ENCODE measurements around the gene LPO.

The LPO gene

DNA sequence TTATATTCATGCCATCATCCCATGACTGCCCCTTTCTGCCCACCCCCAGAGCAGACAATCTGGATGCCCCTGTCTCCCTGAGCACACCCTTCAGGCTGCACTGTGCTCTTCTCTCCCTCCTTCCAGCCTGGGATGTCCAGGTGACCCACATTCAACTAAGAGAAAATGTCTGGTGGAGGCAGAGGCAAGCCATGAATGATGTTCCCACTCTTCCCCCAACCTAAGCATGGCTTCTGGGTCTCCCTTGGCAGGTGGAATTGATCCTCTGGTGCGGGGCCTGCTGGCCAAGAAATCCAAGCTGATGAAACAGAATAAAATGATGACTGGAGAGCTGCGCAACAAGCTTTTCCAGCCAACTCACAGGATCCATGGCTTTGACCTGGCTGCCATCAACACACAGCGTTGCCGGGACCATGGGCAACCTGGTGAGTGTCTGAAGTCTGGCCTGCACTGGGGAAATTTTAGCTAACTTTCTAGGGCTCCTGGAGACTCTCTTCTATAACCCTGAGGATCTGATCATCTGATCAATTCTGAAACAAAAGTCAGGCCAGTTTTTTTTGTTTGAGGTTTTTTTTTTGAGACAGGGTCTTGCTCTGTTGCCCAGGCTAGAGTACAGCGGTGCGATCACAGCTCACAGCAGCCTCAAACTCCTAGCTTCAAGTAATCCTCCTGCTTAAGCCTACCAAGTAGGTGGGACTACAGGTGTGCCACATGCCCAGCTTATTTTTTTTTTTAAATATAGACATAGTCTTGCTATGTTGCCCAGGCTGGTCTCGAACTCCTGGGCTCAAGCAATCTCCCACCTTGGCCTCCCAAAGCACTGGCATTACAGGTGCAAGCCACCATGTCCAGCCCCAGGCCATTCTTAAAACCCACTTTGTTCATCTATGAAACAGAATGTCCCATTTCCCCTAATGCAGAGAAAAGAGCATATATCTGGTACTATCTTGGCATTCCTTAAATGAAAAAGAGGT, 27.8 kb downstream of the LPO start:
- TF ChIP-seq, protein P1, sequence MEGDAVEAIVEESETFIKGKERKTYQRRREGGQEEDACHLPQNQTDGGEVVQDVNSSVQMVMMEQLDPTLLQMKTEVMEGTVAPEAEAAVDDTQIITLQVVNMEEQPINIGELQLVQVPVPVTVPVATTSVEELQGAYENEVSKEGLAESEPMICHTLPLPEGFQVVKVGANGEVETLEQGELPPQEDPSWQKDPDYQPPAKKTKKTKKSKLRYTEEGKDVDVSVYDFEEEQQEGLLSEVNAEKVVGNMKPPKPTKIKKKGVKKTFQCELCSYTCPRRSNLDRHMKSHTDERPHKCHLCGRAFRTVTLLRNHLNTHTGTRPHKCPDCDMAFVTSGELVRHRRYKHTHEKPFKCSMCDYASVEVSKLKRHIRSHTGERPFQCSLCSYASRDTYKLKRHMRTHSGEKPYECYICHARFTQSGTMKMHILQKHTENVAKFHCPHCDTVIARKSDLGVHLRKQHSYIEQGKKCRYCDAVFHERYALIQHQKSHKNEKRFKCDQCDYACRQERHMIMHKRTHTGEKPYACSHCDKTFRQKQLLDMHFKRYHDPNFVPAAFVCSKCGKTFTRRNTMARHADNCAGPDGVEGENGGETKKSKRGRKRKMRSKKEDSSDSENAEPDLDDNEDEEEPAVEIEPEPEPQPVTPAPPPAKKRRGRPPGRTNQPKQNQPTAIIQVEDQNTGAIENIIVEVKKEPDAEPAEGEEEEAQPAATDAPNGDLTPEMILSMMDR (IDR thresholded peaks at IDR 0.05; ENCODE audit: low read length, missing control alignments) = no peak
- no peak for DNase-seq (ENCODE audit: low read depth)
- no peak overlapping the region for H3K4me3 ChIP-seq (replicated peaks; ENCODE audit: low read depth, low read length)

DNA sequence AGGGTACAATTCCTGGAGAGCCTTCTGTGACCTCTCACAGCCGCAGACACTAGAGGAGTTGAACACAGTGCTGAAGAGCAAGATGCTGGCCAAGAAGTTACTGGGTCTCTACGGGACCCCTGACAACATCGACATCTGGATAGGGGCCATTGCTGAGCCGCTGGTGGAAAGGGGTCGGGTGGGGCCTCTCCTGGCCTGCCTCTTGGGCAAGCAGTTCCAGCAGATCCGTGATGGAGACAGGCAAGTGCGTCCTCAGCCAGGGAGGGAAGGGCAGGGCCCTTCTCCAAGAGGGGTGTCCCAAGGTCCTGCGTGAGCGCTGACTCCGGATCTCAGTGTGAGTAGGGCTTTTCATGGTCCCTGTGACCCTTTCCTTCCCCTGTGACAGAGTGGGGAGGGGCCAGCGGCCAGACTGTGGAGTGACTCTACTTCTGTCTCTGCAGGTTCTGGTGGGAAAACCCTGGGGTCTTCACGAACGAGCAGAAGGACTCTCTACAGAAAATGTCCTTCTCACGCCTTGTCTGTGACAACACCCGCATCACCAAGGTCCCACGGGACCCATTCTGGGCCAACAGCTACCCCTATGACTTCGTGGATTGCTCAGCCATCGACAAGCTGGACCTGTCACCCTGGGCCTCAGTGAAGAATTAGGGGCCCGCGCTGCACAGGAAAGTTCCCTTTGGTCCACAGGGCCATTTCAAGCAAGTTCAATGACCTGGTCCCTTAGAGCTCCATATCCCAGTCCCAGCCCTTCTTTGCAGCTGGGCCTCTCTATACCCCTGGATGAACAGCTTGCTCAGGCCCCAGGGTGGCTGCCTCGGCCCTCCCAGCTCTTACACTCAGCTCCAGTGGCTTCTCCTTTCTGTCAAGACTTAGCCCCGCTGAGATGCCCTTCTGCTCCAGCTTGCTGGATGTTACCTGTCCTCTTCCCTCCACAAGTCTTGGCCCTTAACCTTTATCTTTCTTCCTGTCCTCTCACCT, 29.3 kb downstream of the LPO start:
- no peak for DNase-seq (ENCODE audit: low read depth)
- H3K4me3 ChIP-seq (replicated peaks; ENCODE audit: low read depth, low read length) = no peak overlapping the region
- TF ChIP-seq, protein P1 (IDR thresholded peaks at IDR 0.05; ENCODE audit: low read length, missing control alignments) = no peak

DNA sequence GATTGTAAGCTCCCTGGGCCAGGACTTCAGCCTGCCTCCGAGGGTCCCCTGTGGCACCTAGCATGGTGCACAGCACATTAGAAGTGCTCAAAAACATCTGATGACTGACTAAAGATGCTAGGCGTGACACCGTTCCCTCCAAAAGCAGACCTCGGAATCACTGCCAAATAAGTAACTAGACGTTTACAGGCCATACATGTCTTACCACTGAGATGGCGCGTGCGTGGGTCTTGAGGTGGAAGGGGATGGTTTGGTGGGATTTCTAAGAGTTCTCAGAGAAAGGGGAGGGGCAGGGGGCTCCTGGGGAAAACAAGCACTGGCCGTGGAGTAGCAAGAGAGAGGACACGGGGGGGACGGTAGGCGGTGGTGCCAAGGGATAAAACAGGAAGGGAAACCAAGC, 29.9 kb downstream of the LPO start:
- TF ChIP-seq, protein P1 (IDR thresholded peaks at IDR 0.05; ENCODE audit: low read length, missing control alignments) = no peak
- no peak for DNase-seq (ENCODE audit: low read depth)
- H3K4me3 ChIP-seq (replicated peaks; ENCODE audit: low read depth, low read length) = no peak overlapping the region

DNA sequence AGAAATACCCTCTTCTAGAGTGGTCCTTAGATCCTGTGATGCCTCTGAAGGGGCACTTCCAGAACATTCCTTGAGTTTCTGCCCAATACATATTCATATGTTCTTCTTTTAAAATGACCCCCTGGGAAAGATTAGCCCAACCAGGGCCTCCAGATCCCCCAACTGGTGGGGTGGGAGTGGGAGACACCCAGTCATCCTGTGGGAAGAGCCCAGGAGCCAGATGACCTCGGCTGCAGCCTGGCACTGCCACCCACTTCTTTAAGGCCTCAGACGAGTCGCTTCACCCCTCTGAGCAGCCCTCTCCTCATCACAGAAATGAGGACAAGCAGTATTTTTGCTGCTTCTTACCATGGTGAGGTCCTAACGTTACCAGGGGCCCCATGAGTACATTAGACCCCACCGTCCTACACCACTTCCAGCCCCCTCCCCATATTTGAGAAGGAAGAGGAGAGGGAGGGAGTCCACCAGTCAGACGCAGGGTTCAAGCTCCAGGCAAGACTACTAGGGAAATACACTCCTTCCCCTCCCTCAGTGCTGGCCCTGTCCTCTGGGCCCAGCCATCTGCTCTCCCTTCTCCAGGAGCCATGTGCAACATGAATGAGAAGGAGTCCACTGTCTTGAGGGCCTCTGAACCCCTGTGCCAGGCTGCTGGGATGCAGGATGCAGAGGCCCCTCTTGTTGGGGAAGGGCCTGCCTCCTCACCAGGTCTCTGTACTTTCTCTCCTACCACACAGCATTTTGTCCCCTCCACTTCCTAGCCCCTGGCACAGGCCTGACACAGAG, 30.6 kb downstream of the LPO start:
- H3K4me3 ChIP-seq (replicated peaks; ENCODE audit: low read depth, low read length) = no peak overlapping the region
- TF ChIP-seq, protein P1 (IDR thresholded peaks at IDR 0.05; ENCODE audit: low read length, missing control alignments) = no peak
- DNase-seq (ENCODE audit: low read depth) = no peak

DNA sequence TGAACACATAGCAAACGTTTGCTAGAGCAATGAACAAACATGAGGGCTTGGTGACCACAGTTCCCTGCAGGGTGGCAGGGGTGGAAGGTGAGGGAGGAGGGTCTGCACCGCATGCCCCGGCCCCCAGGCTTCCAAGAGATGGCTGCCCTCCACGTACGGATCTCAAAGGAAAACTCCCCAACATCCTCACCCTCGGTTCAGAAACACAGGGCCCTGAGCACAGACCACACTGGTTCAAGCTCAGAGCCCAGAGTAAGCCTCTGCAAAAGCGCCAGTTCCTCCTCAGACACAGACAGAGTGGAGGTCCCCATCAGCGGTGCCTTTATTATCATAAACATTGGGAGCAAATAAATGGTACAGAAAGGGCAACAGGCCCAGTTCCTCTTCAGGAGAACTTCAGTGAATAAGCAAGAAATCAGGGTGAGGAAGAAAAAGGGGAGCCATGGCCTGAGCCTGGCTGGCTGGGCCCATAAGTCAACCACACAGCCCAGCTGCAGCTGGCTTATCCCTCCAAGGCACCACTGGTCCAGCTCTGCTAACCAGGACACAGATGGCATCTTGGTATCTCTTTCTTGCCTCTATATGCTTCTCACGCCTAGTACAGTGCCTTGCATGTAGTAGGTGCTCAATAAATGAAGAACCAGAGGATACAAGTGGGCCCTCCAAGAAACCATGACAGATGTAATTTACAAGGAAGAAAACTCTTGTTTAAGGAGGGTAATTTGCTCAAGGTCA, 31.3 kb downstream of the LPO start:
- TF ChIP-seq, protein P1 (IDR thresholded peaks at IDR 0.05; ENCODE audit: low read length, missing control alignments) = no peak
- DNase-seq (ENCODE audit: low read depth) = no peak

More for the DNA sequence above, 31.3 kb downstream of the LPO start:
- H3K4me3 ChIP-seq (replicated peaks; ENCODE audit: low read depth, low read length) = no peak overlapping the region
